ENCODE measurements around the gene GRID1.
A peak's percentile ranks its signal among the peaks of the same experiment; 100 is the strongest.

The GRID1 gene

GRCh38 chr10:86350897-86351296, 15.7 kb downstream of the GRID1 start:
- no peak for TF ChIP-seq JUND (IDR thresholded peaks at IDR 0.05; ENCODE audit: low read depth)
- no peak for DNase-seq (ENCODE audit: low read depth in 1 of 2, low spot score in 1 of 2)
- in situ Hi-C loops (cut with HindIII; ENCODE audit: low pct_unique_long_range_greater_than_20kb, low sequenced_read_pairs) = no loop called here

- TF ChIP-seq JUND (IDR thresholded peaks at IDR 0.05; ENCODE audit: low read depth) = no peak
- DNase-seq (ENCODE audit: low read depth in 1 of 2, low spot score in 1 of 2) = no peak
- in situ Hi-C loops (cut with HindIII; ENCODE audit: low pct_unique_long_range_greater_than_20kb, low sequenced_read_pairs) = no loop called here
Measured at GRCh38 chr10:86349940-86350630, 16.5 kb downstream of the GRID1 start.

GRCh38 chr10:86349474-86349873, 17.1 kb downstream of the GRID1 start:
- no peak for TF ChIP-seq JUND (IDR thresholded peaks at IDR 0.05; ENCODE audit: low read depth)
- in situ Hi-C loops (cut with HindIII; ENCODE audit: low pct_unique_long_range_greater_than_20kb, low sequenced_read_pairs) = no loop called here

GRCh38 chr10:86348321-86349210, 18.0 kb downstream of the GRID1 start:
- peak in 1 of 2 experiments; percentile 42 for DNase-seq (ENCODE audit: low read depth in 1 of 2, low spot score in 1 of 2)
- TF ChIP-seq JUND (IDR thresholded peaks at IDR 0.05; ENCODE audit: low read depth) = no peak

More at GRCh38 chr10:86349474-86349873, 17.1 kb downstream of the GRID1 start:
- DNase-seq (ENCODE audit: low read depth in 1 of 2, low spot score in 1 of 2) = no peak

GRCh38 chr10:86347856-86348255, 18.7 kb downstream of the GRID1 start:
- no peak for TF ChIP-seq JUND (IDR thresholded peaks at IDR 0.05; ENCODE audit: low read depth)
- in situ Hi-C loops (cut with HindIII; ENCODE audit: low pct_unique_long_range_greater_than_20kb, low sequenced_read_pairs) = no loop called here
- DNase-seq (ENCODE audit: low read depth in 1 of 2, low spot score in 1 of 2) = no peak

More at GRCh38 chr10:86348321-86349210, 18.0 kb downstream of the GRID1 start:
- in situ Hi-C loops (cut with HindIII; ENCODE audit: low pct_unique_long_range_greater_than_20kb, low sequenced_read_pairs) = no loop called here

- in situ Hi-C loops (cut with HindIII; ENCODE audit: low pct_unique_long_range_greater_than_20kb, low sequenced_read_pairs) = no loop called here
- no peak for TF ChIP-seq JUND (IDR thresholded peaks at IDR 0.05; ENCODE audit: low read depth)
- no peak for DNase-seq (ENCODE audit: low read depth in 1 of 2, low spot score in 1 of 2)
Measured at GRCh38 chr10:86346799-86347665, 19.6 kb downstream of the GRID1 start.

- in situ Hi-C loops (cut with HindIII; ENCODE audit: low pct_unique_long_range_greater_than_20kb, low sequenced_read_pairs) = no loop called here
- DNase-seq (ENCODE audit: low read depth in 1 of 2, low spot score in 1 of 2) = peak in 1 of 2 experiments; percentile 31
- no peak for TF ChIP-seq JUND (IDR thresholded peaks at IDR 0.05; ENCODE audit: low read depth)
Measured at GRCh38 chr10:86345859-86346798, 20.5 kb downstream of the GRID1 start.

- TF ChIP-seq JUND (IDR thresholded peaks at IDR 0.05; ENCODE audit: low read depth) = no peak
- no peak for DNase-seq (ENCODE audit: low read depth in 1 of 2, low spot score in 1 of 2)
- in situ Hi-C loops (cut with HindIII; ENCODE audit: low pct_unique_long_range_greater_than_20kb, low sequenced_read_pairs) = no loop called here
Measured at GRCh38 chr10:86345296-86345858, 21.2 kb downstream of the GRID1 start.

- TF ChIP-seq JUND (IDR thresholded peaks at IDR 0.05; ENCODE audit: low read depth) = no peak
- DNase-seq (ENCODE audit: low read depth in 1 of 2, low spot score in 1 of 2) = no peak
- in situ Hi-C loops (cut with HindIII; ENCODE audit: low pct_unique_long_range_greater_than_20kb, low sequenced_read_pairs) = no loop called here
Measured at GRCh38 chr10:86344714-86345161, 21.9 kb downstream of the GRID1 start.

GRCh38 chr10:86344281-86344680, 22.3 kb downstream of the GRID1 start:
- in situ Hi-C loops (cut with HindIII; ENCODE audit: low pct_unique_long_range_greater_than_20kb, low sequenced_read_pairs) = no loop called here
- no peak for TF ChIP-seq JUND (IDR thresholded peaks at IDR 0.05; ENCODE audit: low read depth)
- DNase-seq (ENCODE audit: low read depth in 1 of 2, low spot score in 1 of 2) = no peak

- in situ Hi-C loops (cut with HindIII; ENCODE audit: low pct_unique_long_range_greater_than_20kb, low sequenced_read_pairs) = no loop called here
- no peak for TF ChIP-seq JUND (IDR thresholded peaks at IDR 0.05; ENCODE audit: low read depth)
- DNase-seq (ENCODE audit: low read depth in 1 of 2, low spot score in 1 of 2) = no peak
Measured at GRCh38 chr10:86343761-86344160, 22.8 kb downstream of the GRID1 start.
